Kidney glomerular epithelial cell (primary cell): ENCODE data around the gene PLA2G7.
A peak's percentile ranks its signal among the peaks of the same experiment; 100 is the strongest.
"Not testable (repeated sequence)": the region's sequence is repeated elsewhere in the genome, so short reads cannot be mapped to it uniquely, and the experiment has no call there.

ENCODE experiments used
- DNase-seq: peaks from one replicate; lab custom pipeline; 2025; lab: John Stamatoyannopoulos, UW

PLA2G7 gene

GRCh38 chr6:46748940-46749503, 13.8 kb upstream of the PLA2G7 start:
- no peak for DNase-seq

- no peak for DNase-seq
These were observed 11.5 kb upstream of the PLA2G7 start, which contains the start of gene ANKRD66 for GRCh38 chr6:46746696-46747095. Gene ANKRD66, plus strand, starts transcription at chr6:46746933. Its CDS starts 5,016 bp downstream, at chr6:46751949.

GRCh38 chr6:46745973-46746372, 10.8 kb upstream of the PLA2G7 start:
- no peak for DNase-seq

GRCh38 chr6:46744159-46744725, 9.1 kb upstream of the PLA2G7 start:
- not testable (repeated sequence) for DNase-seq

GRCh38 chr6:46743425-46744158, 8.4 kb upstream of the PLA2G7 start:
- no peak for DNase-seq

- DNase-seq = no peak
These were observed 6.7 kb upstream of the PLA2G7 start for GRCh38 chr6:46741910-46742309.

GRCh38 chr6:46741482-46741881, 6.3 kb upstream of the PLA2G7 start:
- no peak for DNase-seq

- DNase-seq = no peak
These were observed 1.7 kb upstream of the PLA2G7 start for GRCh38 chr6:46736906-46737305.

GRCh38 chr6:46735720-46736031, 501 bp upstream of the PLA2G7 start:
- no peak for DNase-seq

GRCh38 chr6:46733341-46733801, 1.8 kb downstream of the PLA2G7 start:
- DNase-seq = no peak

GRCh38 chr6:46730921-46731461, 4.2 kb downstream of the PLA2G7 start:
- no peak for DNase-seq

GRCh38 chr6:46729787-46730326, 5.3 kb downstream of the PLA2G7 start:
- peak; percentile 3 for DNase-seq

- no peak for DNase-seq
These were observed 14.8 kb downstream of the PLA2G7 start for GRCh38 chr6:46720401-46720800.

GRCh38 chr6:46719099-46719498, 16.1 kb downstream of the PLA2G7 start:
- peak; percentile 84 for DNase-seq

- peak; percentile 16 for DNase-seq
These were observed 20.0 kb downstream of the PLA2G7 start for GRCh38 chr6:46715141-46715540.

- no peak for DNase-seq
These were observed 23.7 kb downstream of the PLA2G7 start for GRCh38 chr6:46711491-46711890.

- DNase-seq = no peak
These were observed 28.7 kb downstream of the PLA2G7 start for GRCh38 chr6:46706464-46706863.

GRCh38 chr6:46704562-46704961, 30.6 kb downstream of the PLA2G7 start:
- DNase-seq = peak; percentile 42

- no peak for DNase-seq
These were observed 35.2 kb downstream of the PLA2G7 start for GRCh38 chr6:46699970-46700369.

GRCh38 chr6:46690911-46691451, 44.2 kb downstream of the PLA2G7 start:
- DNase-seq = no peak

GRCh38 chr6:46690141-46690755, 44.9 kb downstream of the PLA2G7 start:
- no peak for DNase-seq

GRCh38 chr6:46689657-46690056, 45.5 kb downstream of the PLA2G7 start:
- DNase-seq = no peak
